HPDE6-E6E7 (cell line): Measurements from ENCODE around the gene EXOC3L4.
A peak's percentile ranks its signal among the peaks of the same experiment; 100 is the strongest.

ENCODE experiments used
- DNase-seq: peaks from one replicate; pipeline ENCODE4 v3.0.0; 2011; ENCODE audit warnings: missing footprints; ENCODE audit errors: extremely low spot score

The EXOC3L4 gene

DNA sequence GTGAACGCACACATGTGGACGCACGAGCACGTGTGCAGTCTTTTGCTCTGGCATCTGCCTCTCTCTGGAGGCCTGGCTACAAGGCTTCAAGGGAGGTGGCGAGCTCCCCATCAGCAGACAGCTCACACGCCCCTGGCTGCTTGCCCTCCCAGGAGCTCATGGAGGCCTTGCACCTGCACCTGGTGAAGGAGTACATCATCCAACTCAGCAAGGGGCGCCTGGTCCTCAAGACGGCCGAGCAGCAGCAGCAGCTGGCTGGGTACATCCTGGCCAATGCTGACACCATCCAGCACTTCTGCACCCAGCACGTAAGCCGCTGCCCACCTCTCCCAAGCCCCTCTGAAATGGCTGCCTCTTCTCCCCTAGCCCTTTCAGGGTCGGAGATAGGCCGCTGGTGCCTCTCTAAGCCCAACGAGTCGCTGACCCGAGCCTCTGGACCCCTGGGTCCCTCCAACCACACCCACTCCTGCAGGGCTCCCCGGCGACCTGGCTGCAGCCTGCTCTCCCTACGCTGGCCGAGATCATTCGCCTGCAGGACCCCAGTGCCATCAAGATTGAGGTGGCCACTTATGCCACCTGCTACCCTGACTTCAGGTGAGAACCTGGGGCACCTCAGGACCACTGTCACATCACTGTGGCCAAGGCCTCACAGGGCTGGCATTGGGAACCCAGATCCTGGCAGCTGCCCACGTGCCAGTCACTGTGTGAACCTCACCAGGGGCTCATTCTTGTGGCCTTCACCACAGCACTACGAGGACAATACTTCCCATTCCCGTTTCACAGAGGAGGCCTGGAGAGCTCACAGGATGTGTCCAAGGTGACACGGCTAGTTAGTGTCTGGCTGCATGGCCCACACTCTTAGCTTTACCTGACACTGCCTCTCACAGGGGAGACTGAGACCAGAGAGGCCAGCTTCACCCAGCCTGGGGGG lies 39.0 kb downstream of the EXOC3L4 start:
- no peak for DNase-seq

DNA sequence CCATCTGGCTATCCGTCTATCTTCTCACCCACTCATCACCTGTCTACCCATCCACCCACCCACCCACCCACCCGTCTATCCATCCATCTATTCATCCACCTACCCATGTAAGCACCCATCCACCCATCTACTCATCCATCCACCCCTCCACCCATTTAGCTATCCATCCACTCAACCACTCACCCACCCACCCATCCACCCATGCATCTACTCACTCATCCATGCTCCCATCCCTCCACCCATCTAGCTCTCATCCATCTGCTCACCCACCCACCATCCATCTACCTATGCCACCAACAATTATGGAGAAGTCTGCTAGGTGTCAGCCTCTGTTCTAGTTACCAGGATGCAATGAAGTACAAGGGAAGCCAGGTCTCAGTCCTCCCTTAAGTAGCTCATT lies 39.9 kb downstream of the EXOC3L4 start:
- DNase-seq = no peak

DNA sequence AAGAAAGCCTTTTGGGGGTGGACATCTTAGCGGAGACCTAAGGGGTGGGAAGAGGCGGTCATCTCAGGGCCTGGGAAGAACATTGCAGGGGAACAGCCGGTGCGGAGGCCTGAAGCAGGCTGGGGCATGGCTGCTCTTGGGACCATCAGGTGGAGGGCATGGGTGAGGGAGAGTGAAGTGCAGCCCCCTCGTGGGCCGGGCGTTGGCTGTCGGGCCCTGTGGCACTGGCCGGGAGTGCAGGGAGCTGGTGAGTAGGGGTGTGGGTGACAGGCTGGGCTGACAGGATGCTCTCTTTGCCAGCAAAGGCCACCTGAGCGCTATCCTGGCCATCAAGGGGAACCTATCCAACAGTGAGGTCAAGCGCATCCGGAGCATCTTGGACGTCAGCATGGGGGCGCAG lies 40.4 kb downstream of the EXOC3L4 start:
- no peak for DNase-seq

DNA sequence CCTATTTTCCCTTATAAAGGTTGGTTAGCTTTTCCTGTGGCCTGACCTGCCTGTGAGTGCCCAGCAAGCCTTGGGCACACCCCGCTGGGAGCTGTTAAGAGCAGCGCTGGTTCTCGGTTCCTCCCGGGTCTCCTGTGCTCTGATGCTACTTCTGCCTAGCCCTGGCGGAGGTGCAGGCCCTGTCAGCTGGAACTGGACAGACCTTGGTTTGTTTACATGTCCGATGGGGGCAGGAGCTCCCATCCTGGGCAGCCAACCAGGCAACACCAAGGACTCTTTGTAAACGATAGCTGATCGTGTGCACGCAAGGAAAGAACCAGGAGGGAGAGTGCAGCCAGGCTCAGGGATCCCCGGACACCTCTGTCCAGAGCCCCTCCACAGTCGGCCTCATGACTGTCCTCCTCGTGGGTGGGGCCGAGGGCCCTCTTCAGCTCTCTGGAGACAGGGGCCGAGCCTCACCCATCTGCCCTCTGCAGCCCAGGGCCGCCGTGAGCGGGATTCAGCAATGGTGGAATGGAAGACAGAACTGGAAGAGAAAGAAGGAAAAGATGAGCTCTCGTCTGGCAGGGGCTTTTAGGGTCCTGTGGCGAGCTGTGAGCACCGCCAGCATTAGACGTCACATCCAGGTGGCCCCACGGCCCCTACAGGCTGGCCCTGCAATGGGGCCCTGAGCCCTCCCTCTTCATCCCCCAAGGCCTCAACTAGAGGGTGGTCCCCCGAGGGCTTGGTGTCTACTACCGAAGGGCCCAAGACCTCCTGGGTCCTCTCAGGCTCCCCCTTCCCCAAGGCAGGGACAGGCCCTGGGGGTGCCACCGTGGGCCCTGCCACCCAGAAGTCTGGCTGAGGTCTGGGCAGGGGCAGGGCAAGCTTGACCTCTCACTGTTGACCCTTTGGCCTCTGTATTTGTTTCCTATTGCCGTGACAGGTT lies 41.1 kb downstream of the EXOC3L4 start:
- DNase-seq = no peak

DNA sequence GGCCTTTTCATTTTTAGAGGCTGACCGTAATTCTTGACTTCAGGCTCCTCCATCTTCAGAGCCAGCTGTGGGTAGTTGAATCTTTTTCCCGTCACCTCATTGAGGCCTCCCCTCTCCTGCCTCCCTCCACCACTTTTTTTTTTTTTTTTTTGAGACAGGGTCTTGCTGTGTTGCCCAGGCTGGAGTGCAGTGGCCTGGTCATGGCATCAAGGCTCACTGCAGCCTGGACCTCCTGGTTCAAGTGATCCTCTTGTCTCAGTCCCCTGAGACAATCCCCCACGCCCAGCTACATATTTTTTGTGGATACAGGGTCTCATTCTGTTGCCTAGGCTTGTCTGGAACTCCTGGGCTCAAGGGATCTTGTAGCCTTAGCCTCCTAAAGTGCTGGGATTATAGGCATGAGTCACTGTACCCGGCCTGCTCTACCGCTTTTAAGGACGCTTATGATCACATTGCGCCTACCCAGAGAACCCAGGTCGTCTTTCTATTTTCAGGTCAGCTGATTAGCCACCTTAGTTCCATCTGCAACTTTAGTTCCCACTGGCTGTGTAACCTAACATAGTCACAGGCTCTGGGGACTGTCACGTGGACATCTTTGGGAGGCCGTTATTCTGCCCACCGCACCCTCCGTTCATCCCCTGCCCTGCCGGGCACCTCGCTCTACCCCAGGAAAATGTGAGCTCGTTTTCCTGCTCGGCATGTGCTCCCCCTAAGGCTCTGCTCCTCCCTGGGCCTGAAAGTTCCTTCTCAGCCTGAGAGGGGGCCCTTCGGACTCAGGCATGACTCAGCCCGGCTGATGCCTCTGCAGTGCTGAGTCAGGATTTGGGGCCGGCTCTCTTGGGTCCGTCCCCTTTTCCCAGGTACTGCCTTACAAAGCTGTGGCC lies 42.1 kb downstream of the EXOC3L4 start:
- peak; percentile 81 for DNase-seq

DNA sequence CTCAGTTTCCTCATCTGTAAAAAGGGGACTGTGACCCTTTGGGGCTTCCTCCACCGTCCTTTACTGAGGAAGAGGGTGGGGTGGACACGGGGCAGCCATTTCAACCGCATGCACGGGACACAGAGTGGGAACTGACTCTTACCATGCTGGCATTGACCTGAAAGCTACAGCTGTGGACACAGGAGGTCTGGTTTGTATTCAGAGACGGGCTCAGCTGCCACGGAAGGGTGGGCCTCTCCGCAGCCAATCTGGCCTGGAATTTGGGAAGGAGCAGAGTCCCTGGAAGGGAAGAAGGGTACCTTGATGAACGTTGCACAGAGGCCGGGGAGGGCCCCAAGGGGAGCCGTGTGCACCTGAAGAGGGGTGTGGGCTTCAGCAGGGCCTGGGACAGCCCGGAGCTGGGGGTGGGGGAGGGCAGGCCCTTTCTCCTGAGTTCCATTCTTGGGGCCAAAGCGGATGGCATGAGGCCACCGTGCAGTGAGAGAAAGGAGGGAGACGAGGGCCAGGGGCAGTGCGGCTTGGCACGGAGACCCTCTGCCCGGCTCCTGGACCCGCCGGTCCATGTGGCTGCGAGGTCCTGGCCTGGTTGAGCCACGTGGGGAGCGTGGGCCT lies 43.3 kb downstream of the EXOC3L4 start:
- DNase-seq = no peak

DNA sequence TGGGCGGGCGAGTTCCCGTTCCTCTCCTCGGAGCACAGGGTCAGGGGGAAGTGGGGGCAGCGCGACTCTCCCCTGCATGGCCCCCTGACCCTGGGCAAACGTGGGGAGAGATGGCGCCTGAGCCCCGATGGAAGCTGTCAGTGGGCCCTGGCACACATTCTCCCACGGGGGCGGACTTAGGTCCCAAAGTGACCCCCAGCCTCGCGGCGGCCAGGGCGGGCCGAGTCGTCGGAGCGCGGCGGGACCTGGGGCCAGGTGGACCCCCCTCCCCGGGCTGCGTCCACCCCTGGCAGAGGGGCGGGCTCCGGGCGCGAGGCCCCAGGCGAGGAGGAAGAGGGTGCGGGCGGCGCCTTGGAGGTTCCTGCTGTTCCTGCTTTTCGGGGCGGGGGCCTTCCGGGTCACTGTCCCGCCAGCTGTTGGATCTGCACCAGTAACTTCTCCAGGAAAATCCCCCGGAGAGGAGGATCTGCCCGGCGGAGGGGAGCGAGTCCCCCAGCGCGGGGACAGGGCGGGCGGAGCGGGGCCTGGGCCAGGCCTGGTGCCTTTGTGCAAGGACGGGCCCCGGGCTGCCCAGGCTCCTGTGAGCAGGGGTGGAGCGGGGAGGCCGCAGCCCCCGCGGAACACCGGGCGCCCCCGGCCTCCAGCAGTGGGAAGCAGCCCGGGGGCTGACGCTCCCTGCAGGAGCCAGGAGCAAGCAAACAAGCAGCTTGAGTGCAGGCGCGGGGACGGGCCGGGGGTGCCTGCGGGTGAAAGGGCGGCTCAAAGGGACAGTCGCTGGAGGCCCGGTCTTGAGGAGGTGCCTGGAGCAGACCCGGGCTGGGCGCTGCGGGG lies 44.0 kb downstream of the EXOC3L4 start:
- no peak for DNase-seq

DNA sequence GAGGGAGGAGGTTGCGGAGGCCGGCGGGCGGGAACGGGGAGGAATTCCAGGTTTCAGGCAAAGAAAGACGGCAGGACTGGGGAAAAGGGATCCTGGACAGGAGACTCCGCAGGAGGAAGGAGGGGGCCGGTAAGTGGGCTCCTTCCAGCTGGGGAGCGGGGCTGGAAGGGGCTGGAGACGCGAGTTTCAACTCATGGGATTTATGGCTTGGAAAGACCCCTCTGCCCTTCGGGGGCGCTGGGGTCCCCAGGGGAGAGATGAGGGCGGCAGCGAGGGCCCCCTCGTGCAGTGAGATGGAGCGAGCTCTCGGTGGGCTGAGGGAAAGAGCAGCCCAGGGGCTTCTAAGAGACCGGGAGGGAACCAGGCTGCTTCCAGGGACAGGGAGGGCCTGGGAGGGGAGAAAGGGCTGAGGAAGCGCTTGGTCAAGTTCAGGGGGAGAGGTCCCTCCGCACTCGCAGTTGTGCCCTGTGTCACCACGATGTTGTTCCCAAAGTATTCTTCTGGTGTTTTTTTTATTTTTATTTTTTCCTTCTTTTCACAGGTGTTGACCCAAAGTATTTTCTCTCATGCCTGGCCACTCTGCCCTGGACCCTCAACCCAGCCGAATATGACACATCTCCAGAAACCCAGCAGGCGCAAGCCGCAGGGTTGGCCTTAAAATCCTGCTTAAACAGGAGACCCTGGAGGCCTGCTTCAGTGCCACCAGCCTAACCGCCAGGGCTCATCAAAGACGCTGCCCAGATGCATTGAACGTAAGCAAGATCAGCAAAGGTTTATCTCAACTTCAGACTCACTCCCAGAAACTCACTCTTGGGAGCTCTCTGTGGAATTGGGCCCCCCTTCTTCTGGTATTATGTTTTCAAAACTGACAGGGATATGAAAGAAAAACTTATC lies 44.9 kb downstream of the EXOC3L4 start:
- DNase-seq = no peak

DNA sequence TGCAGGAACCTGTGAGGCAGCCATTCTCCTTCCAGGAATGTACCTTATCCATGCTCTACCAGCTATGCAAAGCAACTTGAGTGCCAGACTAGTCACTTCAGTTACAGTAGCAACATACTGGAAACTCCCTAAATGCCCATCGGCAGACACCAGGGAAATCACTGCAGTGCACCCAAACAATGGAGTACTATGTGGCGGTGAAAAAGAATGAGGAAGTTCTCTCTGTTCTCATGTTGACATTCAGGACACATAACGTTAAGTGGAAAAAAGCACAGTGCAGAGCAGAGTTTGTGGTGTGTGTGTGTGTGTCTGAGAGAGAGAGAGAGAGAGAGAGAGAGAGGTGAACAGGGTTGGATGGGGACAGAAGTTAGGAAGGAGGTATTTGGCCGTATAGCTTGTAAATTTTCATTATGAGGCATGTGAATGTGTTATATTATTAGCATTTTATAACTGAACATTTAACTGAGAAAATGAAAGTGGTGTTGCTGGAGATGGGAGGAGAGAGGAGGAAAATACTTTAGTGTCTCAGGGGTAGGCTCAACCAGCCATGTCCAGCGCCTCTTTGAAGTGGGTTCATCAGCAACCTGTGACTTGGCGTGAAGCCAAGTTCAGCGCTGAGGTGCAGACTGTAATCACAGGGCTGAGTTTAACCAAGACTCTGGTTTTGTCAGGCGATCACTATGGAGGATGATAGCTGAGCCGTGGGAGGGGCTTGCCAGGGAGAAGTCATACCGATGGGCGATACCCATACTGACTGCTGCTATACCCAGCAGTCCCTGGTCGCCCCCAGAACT lies 46.0 kb downstream of the EXOC3L4 start:
- DNase-seq = no peak

DNA sequence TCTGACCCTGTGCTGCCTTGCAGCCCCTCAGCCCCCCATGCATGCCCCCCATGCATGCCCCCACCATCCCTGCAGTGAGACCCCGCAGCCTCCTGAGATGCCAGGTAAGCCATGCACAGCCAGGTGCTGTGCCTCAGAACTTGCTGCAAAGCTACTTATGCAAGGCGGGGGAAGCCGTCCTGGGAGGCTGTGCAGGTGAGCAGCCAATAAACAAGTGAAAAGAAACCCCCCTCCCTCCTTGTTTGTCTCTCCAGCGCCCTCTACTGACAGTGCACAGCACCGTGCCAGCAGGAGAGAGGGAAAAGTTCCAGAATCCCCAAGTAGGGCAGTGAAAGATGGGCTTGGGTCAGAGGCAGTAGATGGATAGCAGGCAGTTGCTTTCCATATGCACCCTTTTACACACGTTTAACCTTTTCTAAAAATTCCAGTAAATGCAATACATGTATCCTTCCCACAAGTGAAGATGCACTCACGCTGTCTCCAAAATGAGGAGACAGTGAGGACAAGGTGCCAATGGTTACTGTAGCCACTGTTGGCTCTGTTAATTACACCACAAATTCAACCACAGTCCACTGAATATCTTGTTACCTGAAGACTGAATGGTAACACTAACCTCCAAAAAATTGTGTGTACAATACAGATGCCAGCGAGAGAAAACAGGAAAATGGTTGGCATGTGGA lies 46.7 kb downstream of the EXOC3L4 start:
- peak; percentile 43 for DNase-seq

DNA sequence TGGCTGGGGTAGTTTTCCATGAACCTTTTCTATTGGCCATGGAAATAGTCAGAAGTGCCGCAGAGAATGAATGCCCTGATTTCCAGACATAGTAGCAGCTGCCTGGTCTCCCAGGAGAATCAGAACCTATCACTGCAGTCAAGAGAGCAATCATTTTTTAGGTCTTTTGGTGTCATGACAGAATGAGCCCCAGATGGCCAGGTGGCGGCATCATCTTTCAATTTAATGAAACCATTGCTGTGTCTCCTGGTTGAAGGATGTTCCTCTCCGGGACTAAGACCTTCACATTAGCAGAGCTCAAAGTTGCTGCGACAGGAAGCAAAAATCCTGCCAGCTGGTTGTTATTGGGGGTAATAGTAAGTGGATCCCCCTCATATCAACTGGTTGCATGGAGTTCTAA lies 47.5 kb downstream of the EXOC3L4 start:
- DNase-seq = no peak

DNA sequence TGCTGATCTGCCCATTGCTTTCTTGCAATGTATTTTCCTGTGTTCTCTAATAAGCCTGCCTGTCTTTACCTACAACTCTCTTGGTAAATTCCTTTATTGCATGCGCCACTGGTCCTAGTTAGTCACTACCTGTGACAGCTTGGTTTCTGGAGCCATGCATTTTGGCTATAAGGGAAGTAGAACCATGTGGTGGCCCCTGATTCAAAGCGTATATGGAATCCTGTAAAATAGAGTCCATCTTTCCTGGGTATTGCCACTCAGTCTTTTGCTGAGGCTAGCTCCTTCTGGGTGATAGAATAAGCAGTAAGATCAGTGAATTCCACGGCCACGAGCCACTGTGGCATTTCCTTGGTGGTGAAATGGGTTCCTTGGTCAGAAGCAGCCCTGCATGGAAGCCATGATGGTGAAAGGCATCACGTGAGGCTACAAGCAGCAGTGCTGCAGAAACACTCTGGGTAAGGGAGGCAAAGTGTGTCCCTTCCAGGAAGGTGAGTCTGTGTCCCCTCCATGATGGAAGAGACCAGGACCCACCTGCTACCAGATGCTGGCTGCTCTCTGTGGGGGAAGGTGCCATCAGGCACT lies 48.3 kb downstream of the EXOC3L4 start:
- DNase-seq = no peak

DNA sequence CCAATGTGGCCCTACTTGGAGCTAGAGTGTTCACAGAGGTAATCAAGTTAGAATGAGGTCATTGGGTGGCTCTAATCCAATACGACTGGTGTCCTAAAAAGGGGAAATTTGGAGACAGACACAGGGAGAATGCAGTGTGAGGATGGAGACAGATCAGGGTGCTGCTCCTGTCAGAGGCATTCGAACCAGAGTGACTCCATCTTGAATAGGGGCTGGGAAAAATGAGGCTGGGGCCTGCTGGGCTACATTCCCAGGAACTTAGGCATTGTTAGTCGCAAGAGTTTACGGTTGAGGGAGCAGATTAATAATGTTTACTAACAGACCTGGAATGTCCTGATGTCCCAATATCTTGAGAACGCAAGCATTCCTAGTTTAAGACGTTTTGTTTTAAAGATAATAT lies 49.0 kb downstream of the EXOC3L4 start:
- no peak for DNase-seq

DNA sequence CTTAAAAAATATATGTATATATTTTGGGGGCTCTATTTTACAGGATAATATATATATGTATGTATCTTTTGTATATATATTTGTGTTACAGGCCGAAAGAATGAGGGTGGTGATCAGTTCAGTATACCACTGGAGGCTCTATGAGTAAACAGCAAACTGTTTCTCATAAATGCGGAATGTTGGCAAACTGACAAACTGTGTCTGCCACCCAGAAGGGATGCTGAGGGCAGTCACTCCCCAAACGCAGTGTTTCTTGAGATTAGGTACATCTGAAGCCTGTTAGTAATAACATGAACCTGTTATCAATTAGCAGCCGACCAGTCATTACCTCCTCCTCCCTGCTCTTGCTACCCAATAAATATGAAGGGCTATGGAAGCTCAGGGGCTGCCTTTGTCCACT lies 49.6 kb downstream of the EXOC3L4 start:
- DNase-seq = no peak

DNA sequence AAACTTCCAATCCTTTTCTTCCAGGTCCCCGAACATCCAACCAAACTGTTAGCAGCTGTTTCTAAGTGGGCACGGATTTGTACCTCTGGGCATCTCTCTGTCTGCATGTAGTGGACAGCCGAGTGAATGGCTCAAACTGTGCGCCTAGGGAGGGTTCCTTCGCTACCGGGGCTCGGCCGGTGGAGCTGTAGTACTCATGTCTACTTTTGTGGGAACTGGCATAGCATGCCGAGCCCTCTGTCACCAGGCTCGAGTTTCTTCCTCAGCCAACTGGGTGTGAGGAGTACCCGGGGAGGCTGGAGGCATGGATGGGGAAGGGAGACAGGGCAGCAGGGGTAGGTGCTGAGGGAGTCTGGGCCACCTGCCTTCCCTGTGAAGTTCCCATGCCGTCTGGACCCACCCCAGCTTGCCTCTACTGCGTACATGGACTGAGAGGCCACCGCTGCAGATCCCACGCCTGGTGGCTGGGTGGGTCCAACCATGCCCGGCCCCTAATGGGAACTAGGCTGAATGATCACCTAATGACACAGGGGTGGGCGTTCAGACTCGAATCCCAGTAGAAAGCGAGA lies 51.7 kb downstream of the EXOC3L4 start:
- no peak for DNase-seq

DNA sequence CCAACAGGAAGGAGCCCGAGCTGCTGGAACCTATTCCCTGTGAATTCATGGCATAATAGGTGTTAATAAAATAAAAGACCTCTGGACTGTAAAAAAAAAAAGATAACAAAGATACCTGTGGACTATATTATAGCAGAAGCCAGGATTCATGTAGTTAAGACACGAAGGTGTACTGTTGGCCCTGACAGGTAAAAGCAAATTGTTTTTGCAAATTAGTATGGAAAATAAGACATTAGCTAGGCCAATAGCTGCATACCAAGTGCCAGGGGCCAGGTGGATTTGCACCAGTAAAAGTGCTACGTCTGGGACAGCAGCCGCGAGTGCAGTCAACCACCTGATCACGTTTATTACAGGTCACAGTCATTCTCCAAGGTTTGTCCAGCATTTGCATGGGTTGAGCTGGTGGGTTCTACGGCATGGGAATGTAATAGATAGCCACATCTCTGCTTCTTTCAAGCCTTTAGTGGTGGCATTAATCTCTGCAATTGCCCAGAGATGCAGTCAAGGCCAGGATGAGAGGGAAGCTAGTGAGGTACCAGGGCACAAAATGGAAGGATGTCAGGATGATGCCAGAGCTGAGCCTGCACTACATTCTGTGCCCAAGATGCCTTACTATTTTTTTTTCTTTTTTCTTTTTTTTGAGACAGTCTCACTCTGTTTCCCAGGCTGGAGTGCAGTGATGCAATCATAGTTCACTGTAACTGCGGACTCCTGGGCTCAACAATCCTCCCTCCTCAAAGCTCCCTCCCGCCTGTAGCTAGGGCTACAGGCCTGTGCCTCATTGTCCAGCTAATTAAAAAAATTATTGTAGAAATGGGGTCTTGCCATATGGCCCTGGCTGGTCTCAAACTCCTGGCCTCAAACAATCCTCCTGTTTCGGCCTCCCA lies 55.1 kb downstream of the EXOC3L4 start:
- DNase-seq = no peak
